RWPE2 (cell line): ENCODE data around the gene CDC14A.

Experiments used
- ATAC-seq: fragments of 200-7000 bp; cut with Tn5 transposase; 3 replicates; pipeline ENCODE4 v1.9.1; 2021; ENCODE audit warnings: low read depth
- DNase-seq: peaks from one replicate; pipeline ENCODE4 v3.0.0-alpha.2; 2020; ENCODE audit warnings: low spot score
- H3K27ac ChIP-seq: fragments of 450-650 bp; 2 replicates; pipeline ENCODE4 v1.5.1; 2017; ENCODE audit warnings: mild to moderate bottlenecking; ENCODE audit not compliant: poor library complexity, severe bottlenecking
- H3K27me3 ChIP-seq: fragments of 250-450 bp; sonication (Bioruptor Pico); 2 replicates; pipeline ENCODE4 v1.5.1; 2021; ENCODE audit warnings: mild to moderate bottlenecking, moderate library complexity; ENCODE audit not compliant: insufficient read depth, poor library complexity, severe bottlenecking
- H3K36me3 ChIP-seq: fragments of 250-450 bp; sonication (Bioruptor Pico); 2 replicates; pipeline ENCODE4 v1.5.1; 2020; ENCODE audit warnings: low read depth, mild to moderate bottlenecking, moderate library complexity
- H3K4me1 ChIP-seq: fragments of 250-450 bp; sonication (Bioruptor Pico); 2 replicates; pipeline ENCODE4 v1.5.1; 2021; ENCODE audit warnings: mild to moderate bottlenecking, moderate library complexity; ENCODE audit not compliant: insufficient read depth, poor library complexity, severe bottlenecking
- H3K4me3 ChIP-seq: fragments of 250-450 bp; sonication (Bioruptor Pico); 2 replicates; pipeline ENCODE4 v1.5.1; 2021; ENCODE audit warnings: mild to moderate bottlenecking, moderate library complexity; ENCODE audit not compliant: severe bottlenecking
- H3K9me3 ChIP-seq: fragments of 250-450 bp; sonication (Bioruptor Pico); 2 replicates; pipeline ENCODE4 v1.5.1; 2021; ENCODE audit warnings: mild to moderate bottlenecking, moderate library complexity; ENCODE audit not compliant: severe bottlenecking
- TF ChIP-seq, protein P1 (sequence below): fragments of 450-650 bp; IDR thresholded peaks from one replicate; pipeline ENCODE4 v1.5.1; 2017; ENCODE audit warnings: mild to moderate bottlenecking, moderate library complexity; ENCODE audit not compliant: poor library complexity, severe bottlenecking

CDC14A gene

DNA sequence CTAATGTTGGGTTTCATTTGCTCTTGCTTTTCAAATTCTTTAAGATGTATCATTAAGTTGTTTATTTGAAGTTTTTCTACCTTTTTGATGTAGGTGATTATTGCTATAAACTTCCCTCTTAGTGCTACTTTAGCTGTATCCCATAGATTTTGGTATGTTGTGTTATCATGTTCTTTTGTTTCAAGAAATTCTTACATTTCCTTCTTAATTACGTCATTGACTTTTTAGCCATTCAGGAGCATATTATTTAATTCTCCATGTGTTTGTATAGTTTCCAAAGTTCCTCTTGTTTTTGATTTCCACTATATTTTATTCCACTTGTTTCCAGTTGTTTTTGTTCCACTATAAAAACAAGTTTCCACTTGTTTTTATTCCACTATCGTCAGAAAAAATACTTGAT lies 200.6 kb downstream of the CDC14A start:
- no peak for DNase-seq
- Histone ChIP-seq H3K36me3 (no peaks in the 10 kb centered on the region), H3K27me3 (no peaks in the 10 kb centered on the region), H3K4me1 (no peaks in the 10 kb centered on the region), H3K9me3 (peaks cover 4% of the 10 kb centered on the region), H3K27ac (no peak overlapping the region), H3K4me3 (no peak overlapping the region)
- TF ChIP-seq, protein P1, sequence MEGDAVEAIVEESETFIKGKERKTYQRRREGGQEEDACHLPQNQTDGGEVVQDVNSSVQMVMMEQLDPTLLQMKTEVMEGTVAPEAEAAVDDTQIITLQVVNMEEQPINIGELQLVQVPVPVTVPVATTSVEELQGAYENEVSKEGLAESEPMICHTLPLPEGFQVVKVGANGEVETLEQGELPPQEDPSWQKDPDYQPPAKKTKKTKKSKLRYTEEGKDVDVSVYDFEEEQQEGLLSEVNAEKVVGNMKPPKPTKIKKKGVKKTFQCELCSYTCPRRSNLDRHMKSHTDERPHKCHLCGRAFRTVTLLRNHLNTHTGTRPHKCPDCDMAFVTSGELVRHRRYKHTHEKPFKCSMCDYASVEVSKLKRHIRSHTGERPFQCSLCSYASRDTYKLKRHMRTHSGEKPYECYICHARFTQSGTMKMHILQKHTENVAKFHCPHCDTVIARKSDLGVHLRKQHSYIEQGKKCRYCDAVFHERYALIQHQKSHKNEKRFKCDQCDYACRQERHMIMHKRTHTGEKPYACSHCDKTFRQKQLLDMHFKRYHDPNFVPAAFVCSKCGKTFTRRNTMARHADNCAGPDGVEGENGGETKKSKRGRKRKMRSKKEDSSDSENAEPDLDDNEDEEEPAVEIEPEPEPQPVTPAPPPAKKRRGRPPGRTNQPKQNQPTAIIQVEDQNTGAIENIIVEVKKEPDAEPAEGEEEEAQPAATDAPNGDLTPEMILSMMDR, result no peak
- ATAC-seq, result no peak

DNA sequence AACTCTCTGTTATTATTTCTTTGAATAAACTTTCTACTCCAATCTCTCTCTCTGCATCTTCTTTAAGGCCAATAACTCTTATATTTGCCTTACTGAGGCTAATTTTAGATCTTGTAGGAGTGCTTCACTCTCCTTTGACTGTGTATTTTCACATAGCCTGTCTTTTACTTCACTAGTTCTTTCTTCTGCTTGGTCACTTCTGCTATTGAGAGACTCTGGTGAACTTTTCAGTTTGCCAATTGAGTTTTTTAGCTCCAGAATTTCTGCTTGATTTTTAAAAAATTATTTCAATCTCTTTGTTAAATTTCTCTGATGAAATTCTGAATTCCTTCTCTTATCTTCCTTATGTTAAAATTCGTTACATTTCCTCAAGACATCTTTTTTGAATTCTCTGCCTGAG lies 203.9 kb downstream of the CDC14A start:
- no peaks in the 10 kb centered on the region for H3K27me3 ChIP-seq
- ATAC-seq, result no peak
- no peaks in the 10 kb centered on the region for H3K36me3 ChIP-seq

DNA sequence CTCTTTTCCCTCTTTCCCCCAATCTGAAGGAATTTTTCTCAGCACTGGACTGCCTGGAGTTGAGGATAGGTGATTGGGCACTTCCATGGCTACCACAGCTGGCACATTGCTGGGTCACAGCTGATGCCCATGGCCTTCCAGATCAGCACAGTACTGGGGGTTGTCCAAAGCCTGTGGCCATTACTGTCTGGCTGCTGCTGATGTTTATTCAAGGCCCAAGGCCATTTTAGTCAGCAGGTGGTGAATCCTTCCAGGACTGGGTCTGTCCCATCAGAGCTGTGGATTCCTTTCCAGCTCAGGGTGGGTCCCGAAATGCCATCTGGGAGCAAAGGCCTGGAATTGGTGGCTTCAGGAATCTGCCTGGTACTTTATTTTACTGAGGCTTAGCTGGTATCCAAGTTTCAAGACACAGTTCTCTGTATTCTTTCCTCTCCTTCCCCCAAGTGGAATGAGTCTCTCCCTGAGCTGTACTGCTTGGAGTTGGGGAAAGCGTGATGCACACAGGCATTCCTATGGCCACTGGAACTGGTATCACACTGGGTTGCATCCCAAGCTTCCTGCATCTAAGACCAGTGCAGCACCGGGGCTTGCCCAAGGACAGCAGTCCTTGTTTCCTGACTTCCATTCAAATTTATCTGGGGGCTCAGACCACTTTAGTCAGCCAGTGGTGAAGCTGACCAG lies 204.8 kb downstream of the CDC14A start:
- ATAC-seq (no peak), DNase-seq (no peak)
- no peaks in the 10 kb centered on the region for H3K36me3 ChIP-seq
- peaks cover under 1% of the 10 kb centered on the region for H3K9me3 ChIP-seq
- H3K4me3 ChIP-seq, result no peak overlapping the region
- H3K27me3 ChIP-seq, result no peaks in the 10 kb centered on the region
- H3K4me1 ChIP-seq, result no peaks in the 10 kb centered on the region
- TF ChIP-seq, protein P1, result no peak
- H3K27ac ChIP-seq, result no peak overlapping the region

More for the DNA sequence above, 203.9 kb downstream of the CDC14A start:
- Histone ChIP-seq H3K9me3 (peaks cover 4% of the 10 kb centered on the region), H3K4me3 (no peak overlapping the region), H3K4me1 (no peaks in the 10 kb centered on the region), H3K27ac (no peak overlapping the region)
- no peak for DNase-seq
- TF ChIP-seq, protein P1, result no peak

DNA sequence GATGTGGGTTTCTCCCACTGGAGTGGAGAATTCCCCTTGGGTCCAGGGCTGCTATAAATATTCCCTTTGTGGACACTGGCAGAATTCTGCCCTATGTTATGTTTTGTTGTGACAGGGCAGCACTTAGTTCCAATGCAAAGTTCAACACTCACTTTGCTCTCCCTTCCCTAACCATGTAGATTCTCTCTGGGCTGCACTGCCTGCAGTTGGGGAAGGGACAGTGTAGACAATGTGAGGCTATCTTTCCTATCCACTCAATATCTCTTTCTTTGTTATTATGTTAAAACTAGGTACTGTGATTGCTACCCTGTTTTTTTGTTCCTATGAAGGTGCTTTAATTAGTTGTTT lies 205.3 kb downstream of the CDC14A start:
- Histone ChIP-seq H3K4me1 (no peaks in the 10 kb centered on the region), H3K36me3 (no peaks in the 10 kb centered on the region), H3K27me3 (no peaks in the 10 kb centered on the region), H3K4me3 (no peak overlapping the region), H3K27ac (no peak overlapping the region), H3K9me3 (no peaks in the 10 kb centered on the region)
- ATAC-seq (no peak), DNase-seq (no peak)
- TF ChIP-seq, protein P1, result no peak

DNA sequence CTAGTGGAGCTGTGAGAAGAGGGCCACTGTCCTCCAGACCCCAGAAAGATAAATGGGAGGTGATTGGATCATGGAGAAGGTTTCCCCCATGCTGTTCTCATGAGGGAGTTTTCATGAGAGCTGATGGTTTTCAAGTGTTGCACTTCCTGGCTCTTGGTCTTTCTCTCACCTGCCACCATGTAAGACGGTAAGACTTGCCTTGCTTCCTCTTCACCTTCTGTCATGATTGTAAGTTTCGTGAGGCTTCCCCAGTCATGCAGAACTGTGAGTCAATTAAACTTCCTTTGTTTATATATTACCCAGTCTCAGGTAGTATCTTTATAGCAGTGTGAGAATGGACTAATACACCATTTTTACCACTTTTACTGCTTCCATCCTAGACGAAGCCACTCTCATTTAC lies 213.2 kb downstream of the CDC14A start:
- Histone ChIP-seq H3K4me3 (no peak overlapping the region), H3K4me1 (no peaks in the 10 kb centered on the region), H3K27ac (no peak overlapping the region), H3K36me3 (no peaks in the 10 kb centered on the region), H3K27me3 (no peaks in the 10 kb centered on the region), H3K9me3 (no peaks in the 10 kb centered on the region)
- ATAC-seq, result no peak
- TF ChIP-seq, protein P1, result no peak
- DNase-seq, result no peak
